OCI-LY1 (cell line): ENCODE data around the gene OGN.

Source experiments
- CTCF ChIP-seq: fragments of 200-600 bp; sonication (generic), shearing (Covaris generic); IDR thresholded peaks from 2 replicates; pipeline ENCODE4 v1.5.1; 2017; ENCODE audit warnings: mild to moderate bottlenecking, antibody characterized with exemption, low read length, moderate library complexity, mixed read lengths
- EZH2 ChIP-seq: fragments of 200-600 bp; sonication (generic), shearing (Covaris generic); IDR thresholded peaks from 2 replicates; pipeline ENCODE4 v1.8.0; 2017; ENCODE audit warnings: borderline replicate concordance, mixed run types, mild to moderate bottlenecking, antibody characterized with exemption, low read length, moderate library complexity, mixed read lengths

- TF ChIP-seq CTCF: no peak
- TF ChIP-seq EZH2: no peak
Measured at GRCh38 chr9:92446536-92446935, 42.2 kb upstream of the OGN start.
